Measurements from ENCODE around the gene GPR89A.
"Not testable (repeated sequence)": the region's sequence is repeated elsewhere in the genome, so short reads cannot be mapped to it uniquely, and the experiment has no call there.

GRCh38 chr1:145670995-145671745, 63.4 kb downstream of the GPR89A start:
- not testable (repeated sequence) for TF ChIP-seq CTCF (IDR thresholded peaks at IDR 0.05); POLR2AphosphoS5 (IDR thresholded peaks at IDR 0.05; ENCODE audit: insufficient read depth in 1 of 2, low read depth in 1 of 2); POLR2A (IDR thresholded peaks at IDR 0.05)
